ENCODE results near the gene TRAF3. TPM values are rescaled to one million over a fixed set of nuclear protein-coding genes. Genes with fewer than 3 reads are reported as not detected.

Gene TRAF3
- polyA plus RNA-seq, 4 donors = 14.6 to 16.8 (median 15.8) TPM

GRCh38 chr14:102775855-102776760 is 1.1 kb upstream of the TRAF3 start:
- no peak for DNase-seq (ENCODE audit: low read depth in 4 of 4, low spot score in 3 of 4)

- no peak for DNase-seq (ENCODE audit: low read depth in 4 of 4, low spot score in 3 of 4)
Observed at GRCh38 chr14:102777711-102778337, 575 bp downstream of the TRAF3 start.

GRCh38 chr14:102778338-102779083 is 1.3 kb downstream of the TRAF3 start:
- no peak for DNase-seq (ENCODE audit: low read depth in 4 of 4, low spot score in 3 of 4)

DNA sequence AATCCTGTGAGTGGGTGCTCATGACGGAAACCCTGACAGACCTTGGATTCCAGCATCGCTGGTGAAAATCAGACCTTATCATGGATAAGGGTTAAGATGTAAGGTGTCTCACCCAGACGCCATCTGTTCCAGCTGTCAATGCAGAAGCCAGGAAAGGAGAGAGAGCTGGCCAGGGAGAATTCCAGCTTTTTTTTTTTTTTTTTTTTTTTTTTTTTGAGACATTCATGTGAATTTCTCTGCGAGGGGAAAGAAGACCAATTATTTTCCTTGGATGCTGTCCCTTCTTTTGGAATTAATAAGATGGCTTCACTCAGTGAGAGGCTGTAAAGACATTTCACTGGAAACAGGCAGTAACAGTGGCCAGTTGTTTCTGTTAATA is 1.8 kb downstream of the TRAF3 start:
- no peak for DNase-seq (ENCODE audit: low read depth in 4 of 4, low spot score in 3 of 4)

- no peak for DNase-seq (ENCODE audit: low read depth in 4 of 4, low spot score in 3 of 4)
Observed at GRCh38 chr14:102779574-102780315, 2.5 kb downstream of the TRAF3 start.

DNA sequence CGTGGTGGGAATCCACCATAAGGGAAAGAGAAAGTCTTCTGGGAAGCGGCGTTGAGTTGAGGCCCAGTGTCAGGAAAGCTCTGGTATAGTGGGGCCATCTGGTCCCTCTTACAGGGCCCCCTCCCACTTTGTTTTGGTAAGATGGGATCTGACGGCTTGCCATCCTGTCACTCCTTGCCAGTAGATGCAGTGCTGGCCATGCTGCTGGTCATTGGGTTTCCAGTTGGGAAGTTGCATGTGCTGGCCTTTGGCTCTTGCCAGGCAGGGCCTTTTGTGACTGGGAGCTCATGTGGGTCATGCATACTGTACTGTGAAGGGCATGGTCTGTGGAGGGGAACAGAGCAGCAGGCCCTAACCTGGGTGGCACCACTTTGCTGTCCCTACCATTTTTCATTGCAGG is 3.8 kb downstream of the TRAF3 start:
- no peak for DNase-seq (ENCODE audit: low read depth in 4 of 4, low spot score in 3 of 4)

- DNase-seq (ENCODE audit: low read depth in 4 of 4, low spot score in 3 of 4) = no peak
Observed at GRCh38 chr14:102782974-102783373, 5.7 kb downstream of the TRAF3 start.

DNA sequence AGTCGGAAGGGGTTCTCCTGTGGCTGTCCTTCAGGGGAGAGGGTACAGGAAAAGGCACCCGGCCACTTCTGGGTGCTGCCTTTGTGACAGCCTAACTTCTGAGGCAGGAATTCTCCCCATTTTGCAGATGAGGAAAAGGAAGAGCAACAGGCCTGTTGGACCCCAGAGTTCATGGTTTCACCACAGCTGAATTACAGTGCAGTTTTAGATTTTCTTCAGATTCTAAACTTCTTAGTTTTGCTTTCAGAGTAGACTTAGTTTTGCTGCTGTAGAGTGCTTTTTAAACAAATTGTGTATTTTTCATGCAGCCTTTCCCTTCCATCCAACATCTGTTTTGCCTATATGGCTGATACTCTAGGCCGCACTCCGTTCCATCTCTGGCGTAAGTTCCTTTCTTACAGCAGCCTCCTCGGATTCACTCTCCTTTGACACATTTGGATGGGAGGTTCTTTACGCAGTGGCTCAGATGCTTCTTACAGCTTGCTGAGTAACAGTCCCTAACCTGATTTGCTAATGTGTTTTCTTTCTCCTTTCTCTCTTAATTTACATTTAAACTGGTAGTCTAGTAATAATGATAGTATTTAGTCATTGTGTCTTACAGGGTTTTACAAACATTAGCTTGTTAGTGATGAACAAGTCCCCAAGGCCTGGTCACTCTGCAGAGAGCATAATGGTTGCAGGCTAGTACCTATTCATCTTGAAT is 7.8 kb downstream of the TRAF3 start:
- DNase-seq (ENCODE audit: low read depth in 4 of 4, low spot score in 3 of 4) = no peak

DNA sequence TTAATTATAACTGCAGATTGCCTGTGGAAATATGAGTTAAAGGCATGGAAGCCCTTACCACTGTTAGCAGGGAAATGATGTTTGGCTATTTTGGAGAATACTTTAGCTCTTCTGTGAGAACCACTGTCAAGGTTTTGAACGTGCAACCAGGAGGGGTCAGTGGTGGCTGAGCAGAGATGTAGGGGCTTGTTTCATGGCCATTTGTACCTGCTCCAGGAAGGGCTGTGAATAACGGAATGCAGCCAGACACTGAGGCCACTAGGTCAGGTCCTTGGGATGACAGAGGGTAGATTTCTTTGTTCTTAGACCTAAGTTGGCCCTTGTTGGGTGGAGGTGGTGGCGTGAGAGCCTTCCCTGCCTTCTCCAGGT is 8.3 kb downstream of the TRAF3 start:
- no peak for DNase-seq (ENCODE audit: low read depth in 4 of 4, low spot score in 3 of 4)

GRCh38 chr14:102786768-102787167 is 9.5 kb downstream of the TRAF3 start:
- no peak for DNase-seq (ENCODE audit: low read depth in 4 of 4, low spot score in 3 of 4)

- DNase-seq (ENCODE audit: low read depth in 4 of 4, low spot score in 3 of 4) = no peak
Observed at GRCh38 chr14:102789349-102789748, 12.1 kb downstream of the TRAF3 start.

DNA sequence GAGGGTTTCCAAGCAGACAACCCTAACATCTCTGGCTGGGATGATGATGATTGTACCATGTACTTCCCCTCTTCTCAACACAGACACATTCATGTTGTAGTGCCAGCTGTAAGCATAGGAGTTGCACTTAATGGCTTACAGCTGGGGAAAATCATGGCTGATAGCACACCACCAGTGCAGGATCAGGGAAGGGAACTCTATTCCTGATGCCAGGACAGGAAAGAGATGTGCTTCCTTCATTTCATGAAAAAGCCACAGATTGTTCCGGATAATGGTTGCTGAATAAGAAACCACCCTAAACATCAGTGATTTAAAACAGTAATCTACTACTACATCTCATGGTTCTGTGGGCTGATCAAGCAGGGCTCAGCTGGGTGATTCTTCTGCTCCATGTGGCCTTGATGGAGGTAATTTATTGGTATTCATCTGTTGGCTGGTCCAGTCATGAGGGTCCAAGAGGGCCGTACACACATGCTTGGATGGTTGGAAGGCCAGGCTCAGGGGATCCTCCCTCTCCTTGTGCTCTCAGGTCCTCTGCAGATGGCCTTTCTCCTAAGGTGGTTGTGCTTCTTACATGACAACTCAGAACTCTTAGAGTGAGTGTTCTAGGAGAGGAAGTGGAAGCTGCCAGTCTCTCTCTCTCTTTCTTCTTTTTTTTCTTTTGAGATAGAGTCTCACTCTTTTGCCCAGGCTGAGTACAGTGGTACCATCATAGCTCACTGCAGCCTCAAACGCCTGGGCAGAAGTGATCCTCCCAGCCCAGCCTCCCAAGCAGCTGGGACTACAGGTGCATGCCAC is 16.5 kb downstream of the TRAF3 start:
- no peak for DNase-seq (ENCODE audit: low read depth in 4 of 4, low spot score in 3 of 4)

- no peak for DNase-seq (ENCODE audit: low read depth in 4 of 4, low spot score in 3 of 4)
Observed at GRCh38 chr14:102795060-102795925, 18.0 kb downstream of the TRAF3 start.

- no peak for DNase-seq (ENCODE audit: low read depth in 4 of 4, low spot score in 3 of 4)
Observed at GRCh38 chr14:102796661-102797190, 19.5 kb downstream of the TRAF3 start.

- DNase-seq (ENCODE audit: low read depth in 4 of 4, low spot score in 3 of 4) = no peak
Observed at GRCh38 chr14:102798926-102799325, 21.7 kb downstream of the TRAF3 start.

DNA sequence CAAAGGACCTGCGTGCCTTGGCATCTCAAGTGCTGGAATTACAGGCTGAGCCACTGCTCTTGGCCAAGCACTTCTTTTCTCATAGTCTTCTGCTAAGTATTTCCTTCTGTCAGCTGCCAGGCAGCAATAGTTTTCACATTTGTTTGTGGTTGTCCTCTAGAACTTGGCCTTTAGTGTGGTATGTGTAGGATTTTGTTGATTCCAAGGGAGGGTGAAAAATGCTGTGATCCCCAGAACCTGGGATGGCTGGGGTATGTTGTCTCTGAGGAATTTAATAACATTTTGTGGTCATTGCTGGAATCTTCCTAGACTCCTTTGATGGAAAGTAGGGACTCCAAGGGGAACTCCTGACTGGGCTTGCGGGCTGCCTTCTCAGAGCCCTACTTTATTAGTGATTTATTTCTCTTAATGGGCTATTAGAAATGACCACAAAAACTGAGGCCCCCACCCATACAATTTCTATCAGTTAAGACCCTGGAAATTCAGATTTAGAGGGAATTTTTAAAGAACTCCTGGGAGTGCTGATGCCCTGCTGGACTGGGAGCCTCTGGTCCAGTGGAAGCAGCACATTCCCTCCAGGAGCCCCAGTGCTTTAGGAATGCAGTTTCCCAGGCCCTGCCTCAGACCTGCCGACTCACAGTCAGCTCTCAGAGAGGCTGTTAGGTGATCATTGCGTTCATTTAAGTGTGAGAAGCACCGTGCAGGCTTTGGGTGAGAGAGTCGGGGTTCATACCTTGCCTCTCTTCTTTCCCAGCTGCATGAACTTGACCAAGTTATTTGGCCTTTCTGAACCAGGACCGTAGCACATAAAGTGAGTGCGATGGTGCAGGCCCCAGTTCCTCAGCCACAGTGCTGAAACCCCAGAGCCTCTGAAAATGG is 22.7 kb downstream of the TRAF3 start:
- no peak for DNase-seq (ENCODE audit: low read depth in 4 of 4, low spot score in 3 of 4)

- DNase-seq (ENCODE audit: low read depth in 4 of 4, low spot score in 3 of 4) = no peak
Observed at GRCh38 chr14:102802834-102803523, 25.7 kb downstream of the TRAF3 start.
